GDM1 (cell line): Measurements from ENCODE around the gene FXR2.
"Not testable (repeated sequence)": the region's sequence is repeated elsewhere in the genome, so short reads cannot be mapped to it uniquely, and the experiment has no call there.

Source experiments
- DNase-seq: peaks from one replicate; lab custom pipeline; 2025; lab: John Stamatoyannopoulos, UW

Gene FXR2

GRCh38 chr17:7614425-7615264 is at the start of gene FXR2:
TSS of gene FXR2 (minus strand) at chr17:7614897. CDS start at chr17:7614532, 365 bp downstream.
- DNase-seq = peak; percentile 100

GRCh38 chr17:7656958-7657609 is 42.4 kb upstream of the FXR2 start:
- DNase-seq = peak; percentile 17

GRCh38 chr17:7655541-7655840 is 40.8 kb upstream of the FXR2 start:
- DNase-seq = no peak

- no peak for DNase-seq
Observed at GRCh38 chr17:7654832-7655540, 40.3 kb upstream of the FXR2 start.

GRCh38 chr17:7652388-7653356 is 38.0 kb upstream of the FXR2 start:
- DNase-seq = no peak

GRCh38 chr17:7651665-7652387 is 37.1 kb upstream of the FXR2 start:
- no peak for DNase-seq

GRCh38 chr17:7651097-7651664 is 36.5 kb upstream of the FXR2 start:
- no peak for DNase-seq

GRCh38 chr17:7650509-7651096 is 35.9 kb upstream of the FXR2 start, which contains the start of gene ATP1B2:
TSS of gene ATP1B2 (plus strand) at chr17:7650926. CDS start at chr17:7651519, 593 bp downstream.
- DNase-seq = no peak

- no peak for DNase-seq
Observed at GRCh38 chr17:7647018-7647417, 32.3 kb upstream of the FXR2 start.

- no peak for DNase-seq
Observed at GRCh38 chr17:7646457-7646856, 31.8 kb upstream of the FXR2 start.

- no peak for DNase-seq
Observed at GRCh38 chr17:7644775-7645174, 30.1 kb upstream of the FXR2 start.

- not testable (repeated sequence) for DNase-seq
Observed at GRCh38 chr17:7641635-7642034, 26.9 kb upstream of the FXR2 start.

- DNase-seq = no peak
Observed at GRCh38 chr17:7640783-7641182, 26.1 kb upstream of the FXR2 start.

GRCh38 chr17:7636163-7636562 is 21.5 kb upstream of the FXR2 start:
- DNase-seq = no peak

- no peak for DNase-seq
Observed at GRCh38 chr17:7634384-7634783, 19.7 kb upstream of the FXR2 start.

- no peak for DNase-seq
Observed at GRCh38 chr17:7633093-7633492, 18.4 kb upstream of the FXR2 start.

- DNase-seq = peak; percentile 57
Observed at GRCh38 chr17:7632492-7632894, 17.8 kb upstream of the FXR2 start.

- DNase-seq = no peak
Observed at GRCh38 chr17:7631398-7632380, 17.0 kb upstream of the FXR2 start.
